GM21360 (cell line): ENCODE results near the gene GALNT16.
"Not testable (repeated sequence)": the region's sequence is repeated elsewhere in the genome, so short reads cannot be mapped to it uniquely, and the experiment has no call there.

Experiments
- ATAC-seq: cut with Tn5 transposase; IDR thresholded peaks from one replicate; pipeline ENCODE4 v1.9.1; 2021; ENCODE audit warnings: mild to moderate bottlenecking, moderate library complexity; ENCODE audit not compliant: unreplicated experiment

The GALNT16 gene

GRCh38 chr14:69259168-69259526 lies 811 bp upstream of the GALNT16 start:
- ATAC-seq: no peak

DNA sequence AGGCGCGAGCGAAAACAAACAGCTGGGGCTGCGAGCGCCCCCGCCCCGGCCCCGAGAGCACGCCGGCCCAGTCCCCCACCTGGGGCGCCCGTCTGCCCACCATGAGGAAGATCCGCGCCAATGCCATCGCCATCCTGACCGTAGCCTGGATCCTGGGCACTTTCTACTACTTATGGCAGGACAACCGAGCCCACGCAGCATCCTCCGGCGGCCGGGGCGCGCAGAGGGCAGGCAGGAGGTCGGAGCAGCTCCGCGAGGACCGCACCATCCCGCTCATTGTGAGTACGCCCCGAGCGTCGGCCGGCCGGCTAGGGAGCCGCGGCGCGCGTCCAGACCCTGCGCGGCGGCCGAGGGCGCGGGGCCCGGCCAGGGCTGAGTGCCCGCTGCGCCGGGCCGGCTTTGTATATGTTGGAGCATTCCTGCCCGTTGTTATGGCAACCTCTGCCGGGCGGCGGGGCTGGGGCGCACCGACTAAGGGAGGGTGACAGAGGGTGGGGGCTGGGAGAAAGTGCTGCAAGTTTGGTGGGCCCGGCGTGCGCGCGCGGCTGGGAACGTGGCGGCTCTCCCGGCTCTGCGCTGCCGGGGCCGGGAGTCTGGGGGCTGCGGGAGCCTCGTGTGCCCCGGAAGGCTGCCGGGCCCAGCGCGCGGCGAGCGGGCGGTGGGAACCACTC lies 367 bp downstream of the GALNT16 start:
- no peak for ATAC-seq

- no peak for ATAC-seq
Measured at GRCh38 chr14:69260861-69261564, 1.1 kb downstream of the GALNT16 start.

DNA sequence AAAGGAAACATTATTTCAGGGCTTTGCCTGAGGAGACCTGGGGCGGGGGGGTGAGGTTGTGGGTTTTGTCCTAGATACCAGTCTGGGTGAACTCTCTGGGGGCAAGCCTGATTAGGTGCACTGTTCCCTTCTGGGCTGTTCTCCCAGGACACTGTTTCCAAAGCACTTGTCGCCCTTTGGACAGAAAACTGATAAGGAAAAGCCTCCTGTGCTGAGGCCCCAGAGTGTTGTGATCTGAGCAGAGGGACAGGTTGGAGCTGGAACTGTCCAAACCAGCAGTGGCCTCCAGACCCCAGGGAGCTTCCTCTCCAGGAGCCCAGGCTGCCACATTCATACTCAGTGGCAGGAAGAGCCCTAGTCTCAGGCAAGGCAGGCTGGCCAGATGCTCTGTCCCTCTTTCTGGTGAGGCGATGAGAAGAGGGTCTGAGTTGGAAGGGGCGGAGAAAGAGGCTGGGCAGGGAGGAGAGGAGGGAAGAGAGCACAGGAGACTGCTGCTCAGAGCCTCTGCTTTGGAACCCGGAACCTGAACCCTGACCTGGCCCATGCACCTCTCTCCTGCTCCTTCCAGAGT lies 1.9 kb downstream of the GALNT16 start:
- ATAC-seq: no peak

- no peak for ATAC-seq
Measured at GRCh38 chr14:69262516-69262915, 2.6 kb downstream of the GALNT16 start.

DNA sequence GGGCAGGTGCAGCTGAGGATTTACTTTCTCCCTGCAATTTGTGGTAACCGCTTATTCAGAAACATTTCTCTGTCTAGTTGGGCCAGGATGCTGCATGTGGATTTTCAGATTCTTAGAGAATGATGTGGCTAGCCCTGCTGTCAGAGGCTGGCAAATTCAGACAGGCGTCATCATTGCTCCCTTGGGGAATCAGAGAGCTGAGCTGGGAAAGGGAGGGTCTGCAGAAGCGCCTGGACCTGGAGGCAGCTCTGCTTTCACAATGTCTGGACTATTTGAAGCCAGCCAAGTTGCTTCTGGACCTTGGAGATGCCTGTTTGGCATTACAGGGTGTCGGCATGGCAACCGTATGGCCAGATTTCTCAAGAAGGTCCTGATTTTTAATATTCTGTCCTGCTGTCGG lies 3.4 kb downstream of the GALNT16 start:
- ATAC-seq: no peak

- no peak for ATAC-seq
Measured at GRCh38 chr14:69263771-69264170, 3.8 kb downstream of the GALNT16 start.

GRCh38 chr14:69266572-69267345 lies 6.8 kb downstream of the GALNT16 start:
- no peak for ATAC-seq

DNA sequence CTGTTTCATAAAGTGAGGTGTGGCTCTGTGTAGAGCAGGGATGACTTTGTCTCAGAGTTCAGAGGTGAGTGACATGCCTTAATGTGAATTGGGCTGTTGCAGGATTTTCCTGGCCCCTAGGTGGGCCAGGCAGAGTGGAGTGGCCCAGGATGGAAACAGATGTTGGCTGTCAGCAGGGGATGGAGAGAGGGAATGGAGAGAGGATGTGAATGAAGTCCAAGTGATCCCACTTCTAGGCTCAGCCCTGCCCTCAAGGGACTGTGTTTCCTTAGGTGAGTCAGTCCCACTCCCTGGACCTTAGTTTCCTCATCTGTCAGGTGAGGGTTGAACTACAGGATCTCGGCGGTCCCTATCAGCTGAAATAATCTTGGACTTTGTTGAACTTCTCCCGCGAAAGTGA lies 7.5 kb downstream of the GALNT16 start:
- ATAC-seq: no peak

DNA sequence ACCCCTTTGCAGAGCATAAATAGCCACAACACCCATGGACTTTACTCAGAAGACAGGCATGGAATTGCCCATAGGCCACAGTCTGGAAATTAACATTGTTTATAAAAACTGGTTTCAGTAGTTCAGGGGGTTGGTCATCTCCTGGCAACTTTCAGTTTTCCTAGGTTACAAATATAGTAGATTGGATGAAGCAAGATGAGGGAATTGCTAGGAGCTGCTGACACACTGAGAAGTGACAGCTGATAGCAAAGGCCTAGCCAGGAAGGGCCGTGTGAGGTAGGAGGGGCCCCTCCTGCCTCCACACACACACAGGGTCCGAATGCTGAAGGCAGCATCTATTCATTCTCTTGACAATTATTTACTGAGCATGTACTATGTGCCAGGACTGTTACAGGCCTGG lies 8.3 kb downstream of the GALNT16 start:
- no peak for ATAC-seq

DNA sequence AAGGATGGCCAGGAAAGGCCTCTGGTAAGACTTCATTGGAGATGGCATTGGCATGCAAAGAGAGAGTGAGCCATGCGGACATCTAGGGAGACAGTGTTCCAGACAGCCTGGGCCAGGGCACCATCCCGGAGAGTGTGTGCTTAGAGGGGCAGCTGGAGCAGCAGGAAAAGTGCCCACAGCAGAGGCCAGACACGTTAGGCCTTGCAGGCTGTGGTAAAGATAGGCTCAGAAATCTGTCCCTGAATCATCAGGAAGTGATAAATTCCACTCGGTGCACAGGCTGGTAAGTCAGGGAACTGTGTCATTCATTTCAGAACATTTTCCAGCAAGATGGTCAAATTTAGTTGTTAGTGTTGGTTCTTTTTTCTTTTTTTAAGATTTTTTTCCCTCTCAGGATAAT lies 8.8 kb downstream of the GALNT16 start:
- no peak for ATAC-seq

- no peak for ATAC-seq
Measured at GRCh38 chr14:69269381-69269780, 9.4 kb downstream of the GALNT16 start.

DNA sequence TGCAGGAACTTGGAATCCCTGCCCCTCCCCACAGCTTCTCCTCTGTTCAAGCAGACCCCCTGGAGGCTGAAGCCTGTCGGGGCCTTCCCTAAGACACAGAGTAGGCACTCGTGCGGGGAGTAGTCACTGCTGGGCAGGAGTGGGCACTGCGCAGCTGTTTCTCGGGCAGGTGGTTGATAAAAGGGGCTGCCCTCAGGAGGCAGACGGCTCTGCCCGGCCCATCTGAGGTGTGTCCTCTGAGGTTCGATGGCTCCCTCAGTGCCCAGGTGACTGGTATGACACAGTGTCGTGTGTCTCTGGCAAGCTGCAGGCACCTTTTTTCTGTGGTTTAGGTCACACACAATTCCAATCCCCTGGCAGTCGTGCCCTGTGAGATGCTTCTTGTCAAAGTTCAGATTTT lies 10.1 kb downstream of the GALNT16 start:
- no peak for ATAC-seq

DNA sequence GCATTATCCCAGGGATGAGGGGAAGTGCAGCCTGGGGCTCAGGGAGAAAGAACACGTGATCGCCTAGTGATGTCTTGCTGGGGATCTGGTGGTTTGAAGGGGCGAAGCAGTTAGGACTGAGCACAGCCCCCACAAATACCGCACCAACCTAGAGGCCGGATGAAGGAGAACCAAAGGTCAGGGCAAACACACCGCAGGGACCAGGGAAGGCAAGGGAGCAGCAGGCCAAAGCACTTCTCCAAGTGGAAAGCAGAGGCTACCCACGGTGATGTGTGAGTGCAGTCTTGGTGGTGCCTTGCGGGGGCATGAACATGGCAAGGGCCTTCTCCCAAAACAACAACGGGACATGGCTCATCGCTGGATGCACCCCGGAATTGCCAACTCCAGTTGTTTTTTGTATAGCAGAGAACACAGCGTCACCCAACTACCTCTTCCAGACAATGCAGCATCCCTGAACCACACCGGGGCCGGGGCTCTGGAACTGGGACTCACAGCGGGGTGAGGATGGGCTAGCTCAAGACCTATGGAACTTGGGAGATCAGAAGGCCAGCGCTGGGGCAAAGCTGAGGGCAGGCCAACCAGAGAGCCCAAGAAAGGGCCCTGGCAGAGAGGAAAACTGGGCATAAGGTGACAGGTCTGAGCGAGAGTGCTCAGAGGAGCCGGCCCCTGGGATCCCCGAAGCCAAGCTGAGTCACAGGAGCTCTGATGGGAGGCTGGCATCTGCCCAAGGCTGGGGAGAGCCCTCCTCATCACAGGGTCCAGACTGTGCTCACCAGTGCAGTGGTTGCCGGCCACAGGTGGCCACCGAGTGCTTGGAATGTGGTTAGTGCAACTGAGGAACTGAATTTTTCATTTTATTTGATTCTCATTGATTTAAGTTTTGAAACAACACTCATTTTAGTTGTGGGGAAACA lies 11.1 kb downstream of the GALNT16 start:
- no peak for ATAC-seq

- ATAC-seq: no peak
Measured at GRCh38 chr14:69274321-69274720, 14.4 kb downstream of the GALNT16 start.

DNA sequence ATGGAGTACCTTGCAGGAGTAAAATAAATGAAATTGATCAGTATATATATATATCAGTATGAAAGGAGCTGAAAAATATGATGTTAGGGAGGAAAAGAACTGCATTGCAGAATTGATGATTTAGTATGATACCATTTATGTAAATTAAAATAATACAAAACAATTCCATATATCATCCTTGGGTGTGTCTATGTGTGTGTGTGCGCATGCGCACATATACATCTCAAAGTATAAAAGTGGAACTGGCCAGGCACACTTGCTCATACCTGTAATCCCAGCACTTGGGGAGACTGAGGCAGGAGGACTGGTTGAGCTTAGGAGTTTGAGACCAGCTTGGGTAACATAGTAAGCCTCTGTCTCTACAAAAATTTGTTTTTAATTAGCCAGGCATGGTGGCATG lies 15.4 kb downstream of the GALNT16 start:
- no peak for ATAC-seq

- ATAC-seq: not testable (repeated sequence)
Measured at GRCh38 chr14:69277356-69277755, 17.4 kb downstream of the GALNT16 start.

GRCh38 chr14:69280746-69281291 lies 20.9 kb downstream of the GALNT16 start:
- no peak for ATAC-seq

DNA sequence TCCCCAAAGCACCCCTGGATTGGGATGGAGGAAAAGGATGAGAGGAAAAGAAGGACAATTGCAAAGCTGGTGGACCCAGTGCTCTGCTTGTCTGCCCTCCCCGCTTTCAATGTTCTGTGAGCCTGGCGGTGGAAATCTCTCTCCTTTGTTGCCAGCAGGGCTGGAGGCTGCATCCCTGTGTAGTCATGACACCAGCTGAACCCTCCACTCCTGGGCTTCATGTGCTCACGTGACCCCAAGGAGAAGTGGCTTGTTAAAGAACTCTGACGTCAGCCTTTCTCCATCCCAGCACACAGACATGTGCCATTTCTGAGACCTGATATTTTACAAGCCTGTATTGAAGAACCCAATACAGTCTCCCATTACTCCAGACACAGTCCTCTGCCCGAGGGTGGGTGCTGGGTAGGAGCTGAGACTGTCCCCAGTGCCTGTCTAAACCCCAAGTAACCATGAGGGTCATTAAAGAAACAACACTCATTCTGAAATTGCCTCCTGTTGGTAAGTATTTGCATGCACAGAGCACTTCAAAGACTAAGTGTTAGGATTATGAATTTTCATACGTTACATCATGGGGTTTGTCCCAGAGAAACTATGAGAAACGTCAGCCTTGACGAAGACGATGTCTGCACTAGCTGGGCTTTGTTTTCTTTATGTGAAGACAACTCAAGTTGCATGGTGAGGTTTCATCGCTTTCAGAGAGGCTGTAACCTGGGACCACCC lies 21.7 kb downstream of the GALNT16 start:
- ATAC-seq: no peak

- no peak for ATAC-seq
Measured at GRCh38 chr14:69282448-69282847, 22.5 kb downstream of the GALNT16 start.
